ENCODE data around the gene SH3GL2.

GRCh38 chr9:17760250-17760649 lies 181.4 kb downstream of the SH3GL2 start:
- no peak for TF ChIP-seq CTCF (IDR thresholded peaks at IDR 0.05; ENCODE audit: extremely low read depth in 1 of 2, insufficient read depth in 1 of 2, low read depth in 1 of 2, low read length in 2 of 2)
- no peak for TF ChIP-seq POLR2A (IDR thresholded peaks at IDR 0.05; ENCODE audit: low read depth, low read length)
- TF ChIP-seq POLR2AphosphoS5 (IDR thresholded peaks at IDR 0.05; ENCODE audit: insufficient read depth, low read depth, low read length): no peak
- TF ChIP-seq MAX (IDR thresholded peaks at IDR 0.05; ENCODE audit: insufficient read depth, insufficient read length): no peak
- TF ChIP-seq EZH2 (IDR thresholded peaks at IDR 0.05; ENCODE audit: borderline replicate concordance, low read depth, low read length, severe bottlenecking): no peak
- TF ChIP-seq JUN (IDR thresholded peaks at IDR 0.05; ENCODE audit: borderline replicate concordance, insufficient read depth, insufficient read length, low read depth): no peak
- TF ChIP-seq MYC (IDR thresholded peaks at IDR 0.05; ENCODE audit: low read depth, low read length): no peak
- TF ChIP-seq FOS (IDR thresholded peaks at IDR 0.05; ENCODE audit: borderline replicate concordance, insufficient read depth, low read length): no peak
